SK-N-SH (cell line): Measurements from ENCODE around the gene CADM2. TPM values are rescaled to one million over a fixed set of nuclear protein-coding genes. Genes with fewer than 3 reads are reported as not detected.

Source experiments
- CTCF ChIA-PET: fragments of 300-600, 350-600 bp; formaldehyde crosslinking; extraction: SDS; loops from one replicate; lab custom pipeline; 2021; lab: Yijun Ruan, JAX
- POLR2A ChIA-PET: fragments of 350-600 bp; sonication (Branson Sonifier 250); formaldehyde crosslinking; extraction: SDS; loops from one replicate; lab custom pipeline; 2020; ENCODE audit warnings: antibody characterized with exemption, inconsistent platforms; lab: Yijun Ruan, JAX
- DNase-seq: peaks from one replicate; pipeline ENCODE4 v3.0.0; 2012
- H2AFZ ChIP-seq: fragments of 200-600 bp; sonication (generic); 2 replicates; pipeline ENCODE4 v1.8.1; 2016; ENCODE audit warnings: antibody characterized with exemption, mild to moderate bottlenecking, low read depth
- H3F3A ChIP-seq: fragments of 200-600 bp; sonication (generic); replicated peaks from 2 replicates; pipeline ENCODE3; 2016; ENCODE audit warnings: antibody characterized with exemption, mild to moderate bottlenecking; ENCODE audit not compliant: insufficient read depth
- H3K27ac ChIP-seq, 2 experiments: fragments of 200-500 bp in 1 of 2; fragments of 200-600 bp in 1 of 2; sonication (Bioruptor generic) in 1 of 2; sonication (generic), shearing (Covaris generic) in 1 of 2; 2 replicates each; pipeline versions ENCODE4 v1.5.1 to v1.6.1; 2014 to 2016; ENCODE audit warnings: low read depth in 2 of 2, inconsistent platforms in 1 of 2, low read length in 1 of 2, mild to moderate bottlenecking in 1 of 2, mixed read lengths in 1 of 2
- H3K27me3 ChIP-seq: fragments of 200-600 bp; sonication (generic), shearing (Covaris generic); 2 replicates; pipeline ENCODE4 v1.6.1; 2016; ENCODE audit warnings: mixed run types; ENCODE audit not compliant: insufficient read depth
- H3K36me3 ChIP-seq, 2 experiments: fragments of 200-500 bp in 1 of 2; fragments of 200-600 bp in 1 of 2; sonication (Bioruptor generic) in 1 of 2; sonication (generic) in 1 of 2; replicated peaks in 1 of 2; 2 replicates each; pipeline versions ENCODE3 to v1.5.1; 2014 to 2016; ENCODE audit warnings: low read length in 1 of 2, mild to moderate bottlenecking in 1 of 2; ENCODE audit not compliant: insufficient read depth in 2 of 2, control insufficient read depth in 1 of 2
- H3K4me1 ChIP-seq, 2 experiments: fragments of 200-500 bp in 1 of 2; fragments of 200-600 bp in 1 of 2; sonication (Bioruptor generic) in 1 of 2; sonication (generic), shearing (Covaris generic) in 1 of 2; 2 replicates each; pipeline versions ENCODE4 v1.5.1 to v1.6.1; 2014 to 2016; ENCODE audit warnings: low read depth in 1 of 2, low read length in 1 of 2, mixed run types in 1 of 2; ENCODE audit not compliant: insufficient read depth in 2 of 2, control insufficient read depth in 1 of 2
- H3K4me2 ChIP-seq: fragments of 200-600 bp; sonication (generic), shearing (Covaris generic); 2 replicates; pipeline ENCODE4 v1.6.1; 2017; ENCODE audit warnings: mixed run types
- H3K4me3 ChIP-seq, 2 experiments: fragments of 200-500 bp in 1 of 2; fragments of 200-600 bp in 1 of 2; sonication (Bioruptor generic) in 1 of 2; sonication (generic), shearing (Covaris generic) in 1 of 2; 2 replicates each; pipeline versions ENCODE4 v1.5.1 to v1.8.1; 2014 to 2016; ENCODE audit warnings: low read depth in 2 of 2, inconsistent platforms in 1 of 2, low read length in 1 of 2, mild to moderate bottlenecking in 1 of 2, mixed read lengths in 1 of 2, moderate library complexity in 1 of 2
- H3K79me2 ChIP-seq: fragments of 200-600 bp; sonication (generic); 2 replicates; pipeline ENCODE4 v1.8.1; 2017; ENCODE audit warnings: mild to moderate bottlenecking; ENCODE audit not compliant: insufficient read depth
- H3K9ac ChIP-seq: fragments of 200-600 bp; sonication (generic); 2 replicates; pipeline ENCODE4 v1.6.1; 2017; ENCODE audit warnings: mixed run types
- H3K9me2 ChIP-seq: fragments of 200-600 bp; sonication (generic); 2 replicates; pipeline ENCODE4 v1.6.1; 2017; ENCODE audit warnings: mixed run types
- H3K9me3 ChIP-seq: fragments of 200-600 bp; sonication (generic); 2 replicates; pipeline ENCODE4 v1.6.1; 2017; ENCODE audit warnings: mixed run types, mild to moderate bottlenecking, moderate library complexity
- H4K20me1 ChIP-seq: fragments of 200-600 bp; sonication (generic); 2 replicates; pipeline ENCODE4 v1.6.1; 2017; ENCODE audit warnings: mild to moderate bottlenecking, mixed run types; ENCODE audit not compliant: insufficient read depth
- CHD2 ChIP-seq: fragments of 150-350 bp; IDR thresholded peaks from 2 replicates; pipeline ENCODE4 v1.6.1; 2018; ENCODE audit warnings: low read length; ENCODE audit not compliant: partially characterized antibody
- ELF1 ChIP-seq: IDR thresholded peaks from 2 replicates; pipeline ENCODE4 v1.4.0; 2012
- FOSL2 ChIP-seq: IDR thresholded peaks from 2 replicates; pipeline ENCODE4 v1.4.0; 2012; ENCODE audit warnings: low read depth, mild to moderate bottlenecking, moderate library complexity, borderline replicate concordance
- FOXJ3 ChIP-seq: sonication (generic); formaldehyde crosslinking; IDR thresholded peaks from 2 replicates; pipeline ENCODE4 v1.5.1; 2020; ENCODE audit warnings: mild to moderate bottlenecking, missing genetic modification reagents
- GATA2 ChIP-seq: sonication (generic); formaldehyde crosslinking; IDR thresholded peaks from 2 replicates; pipeline ENCODE4 v1.5.0; 2020; ENCODE audit warnings: mild to moderate bottlenecking, missing genetic modification reagents
- IRF3 ChIP-seq: fragments of 150-350 bp; IDR thresholded peaks from 2 replicates; pipeline ENCODE4 v1.6.1; 2016; ENCODE audit warnings: mild to moderate bottlenecking, low read depth, low read length
- MEF2A ChIP-seq: IDR thresholded peaks from 2 replicates; pipeline ENCODE4 v1.4.0; 2012; ENCODE audit warnings: low read depth, borderline replicate concordance
- MXI1 ChIP-seq: IDR thresholded peaks from 2 replicates; pipeline ENCODE4 v1.6.1; 2012; ENCODE audit warnings: mild to moderate bottlenecking, low read depth, low read length, improper control_type of control experiment
- POLR2AphosphoS5 ChIP-seq: IDR thresholded peaks from 2 replicates; pipeline ENCODE4 v1.6.1; 2012; ENCODE audit warnings: low read depth, low read length
- RAD21 ChIP-seq: IDR thresholded peaks from 2 replicates; pipeline ENCODE4 v1.6.1; 2012; ENCODE audit warnings: mild to moderate bottlenecking, low read length
- RCOR1 ChIP-seq: fragments of 150-350 bp; IDR thresholded peaks from 2 replicates; pipeline ENCODE4 v1.6.1; 2017; ENCODE audit warnings: antibody characterized with exemption, low read length
- RFX5 ChIP-seq: IDR thresholded peaks from 2 replicates; pipeline ENCODE4 v1.6.1; 2012; ENCODE audit warnings: mild to moderate bottlenecking, improper control_type of control experiment, low read length
- RXRA ChIP-seq: IDR thresholded peaks from 2 replicates; pipeline ENCODE4 v1.4.0; 2012; ENCODE audit warnings: low read depth, mild to moderate bottlenecking, borderline replicate concordance
- SIN3A ChIP-seq: IDR thresholded peaks from 2 replicates; pipeline ENCODE4 v1.6.1; 2012; ENCODE audit warnings: low read depth, mild to moderate bottlenecking, low read length, moderate library complexity, borderline replicate concordance
- TAF1 ChIP-seq: IDR thresholded peaks from 2 replicates; pipeline ENCODE4 v1.6.1; 2012; ENCODE audit warnings: low read depth, mild to moderate bottlenecking, low read length, moderate library complexity, borderline replicate concordance
- TCF12 ChIP-seq: IDR thresholded peaks from 2 replicates; pipeline ENCODE4 v1.4.0; 2012
- USF1 ChIP-seq: IDR thresholded peaks from 2 replicates; pipeline ENCODE4 v1.4.0; 2012; ENCODE audit warnings: low read depth, borderline replicate concordance
- YY1 ChIP-seq: IDR thresholded peaks from 2 replicates; pipeline ENCODE4 v1.4.0; 2012; ENCODE audit warnings: low read depth, mild to moderate bottlenecking
- WGBS: methylation state at CpG from one replicate; pipeline ENCODE4 v1.1.6; 2017; ENCODE audit warnings: low lambda C conversion rate; 5-methylcytosine and 5-hydroxymethylcytosine counted together
- polyA plus RNA-seq, 3 experiments: library from polyadenylated mRNA; depleted of rRNA; stranded (reverse); fragments of >200 nt; gene quantifications; 2 replicates each; pipeline ENCODE4 v1.2.3, GENCODE V29; 2012
- TF ChIP-seq, protein P1 (sequence below): fragments of 200-600 bp; sonication (generic); IDR thresholded peaks from 2 replicates; pipeline ENCODE4 v1.6.1; 2017; ENCODE audit warnings: antibody characterized with exemption, mild to moderate bottlenecking, moderate library complexity
- TF ChIP-seq, protein P2 (sequence below): IDR thresholded peaks from 2 replicates; pipeline ENCODE4 v1.4.0; 2012; ENCODE audit warnings: low read depth
- TF ChIP-seq, protein P3 (sequence below): fragments of 150-350 bp; IDR thresholded peaks from 2 replicates; pipeline ENCODE4 v1.6.1; 2017; ENCODE audit warnings: antibody characterized with exemption, low read length, low read depth, borderline replicate concordance

Gene CADM2
- polyA plus RNA-seq, 1 of the 3 experiments (the other 2 are of a cell fraction) = 0.46 TPM

DNA sequence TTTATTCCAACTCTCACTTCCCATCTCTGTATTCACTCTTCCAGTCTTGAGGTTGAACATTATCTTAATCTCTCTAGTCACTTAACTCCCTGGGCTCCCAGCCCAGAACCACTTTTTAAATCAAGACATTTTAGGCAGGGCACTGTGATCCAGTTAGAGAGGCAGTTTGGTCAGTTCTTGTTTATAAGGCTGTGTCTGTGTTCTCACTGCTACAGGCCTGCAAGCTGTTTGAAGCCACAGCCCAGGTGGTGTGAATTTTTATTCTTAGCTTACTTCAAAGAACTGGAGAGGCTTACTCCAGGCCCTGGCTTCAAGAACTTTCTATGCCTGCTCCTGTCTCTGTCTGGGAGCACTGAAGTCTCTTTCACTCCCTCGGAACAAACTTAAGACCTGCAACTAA, 906.1 kb downstream of the CADM2 start (continued):
- no peak for TF ChIP-seq IRF3
- TF ChIP-seq, all 33 proteins: peak for 0

- 22% methylated on average over 3 of the region's 3 CpGs for WGBS
- ChIA-PET POLR2A (no interaction called here), CTCF (no interaction called here)
- no peaks in the 10 kb centered on the region for H3K9me3 ChIP-seq
- no peak overlapping the region for H3K4me2 ChIP-seq
- no peaks in the 10 kb centered on the region for H3F3A ChIP-seq
- H3K4me1 ChIP-seq = no peaks in the 10 kb centered on the region; a peak in 1 of 4 replicates
- H3K9ac ChIP-seq = no peak overlapping the region
- H2AFZ ChIP-seq = no peak overlapping the region
- no peaks in the 10 kb centered on the region for H3K27me3 ChIP-seq
- no peak overlapping the region for H3K27ac ChIP-seq
- H4K20me1 ChIP-seq = no peaks in the 10 kb centered on the region
- H3K4me3 ChIP-seq = no peak overlapping the region
- TF ChIP-seq, protein P1, sequence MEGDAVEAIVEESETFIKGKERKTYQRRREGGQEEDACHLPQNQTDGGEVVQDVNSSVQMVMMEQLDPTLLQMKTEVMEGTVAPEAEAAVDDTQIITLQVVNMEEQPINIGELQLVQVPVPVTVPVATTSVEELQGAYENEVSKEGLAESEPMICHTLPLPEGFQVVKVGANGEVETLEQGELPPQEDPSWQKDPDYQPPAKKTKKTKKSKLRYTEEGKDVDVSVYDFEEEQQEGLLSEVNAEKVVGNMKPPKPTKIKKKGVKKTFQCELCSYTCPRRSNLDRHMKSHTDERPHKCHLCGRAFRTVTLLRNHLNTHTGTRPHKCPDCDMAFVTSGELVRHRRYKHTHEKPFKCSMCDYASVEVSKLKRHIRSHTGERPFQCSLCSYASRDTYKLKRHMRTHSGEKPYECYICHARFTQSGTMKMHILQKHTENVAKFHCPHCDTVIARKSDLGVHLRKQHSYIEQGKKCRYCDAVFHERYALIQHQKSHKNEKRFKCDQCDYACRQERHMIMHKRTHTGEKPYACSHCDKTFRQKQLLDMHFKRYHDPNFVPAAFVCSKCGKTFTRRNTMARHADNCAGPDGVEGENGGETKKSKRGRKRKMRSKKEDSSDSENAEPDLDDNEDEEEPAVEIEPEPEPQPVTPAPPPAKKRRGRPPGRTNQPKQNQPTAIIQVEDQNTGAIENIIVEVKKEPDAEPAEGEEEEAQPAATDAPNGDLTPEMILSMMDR = no peak
- no peak for TF ChIP-seq RFX5
- no peak for TF ChIP-seq FOSL2
- no peak for TF ChIP-seq RAD21
- TF ChIP-seq FOXJ3 (CRISPR knock-in tag) = no peak
- TF ChIP-seq YY1 = no peak
- TF ChIP-seq TCF12 = no peak
- TF ChIP-seq MEF2A = no peak
- no peak for TF ChIP-seq TAF1
- no peak for TF ChIP-seq GATA2 (CRISPR knock-in tag)
- no peak for TF ChIP-seq ELF1
- no peak for TF ChIP-seq USF1
- no peak for TF ChIP-seq RCOR1
- TF ChIP-seq, all 33 proteins: peak for 0
- Histone ChIP-seq H3K79me2 (no peaks in the 10 kb centered on the region), H3K9me2 (no peaks in the 10 kb centered on the region), H3K36me3 (no peaks in the 10 kb centered on the region)
- DNase-seq = no peak
Measured at GRCh38 chr3:85867072-85867471, 908.3 kb downstream of the CADM2 start.

DNA sequence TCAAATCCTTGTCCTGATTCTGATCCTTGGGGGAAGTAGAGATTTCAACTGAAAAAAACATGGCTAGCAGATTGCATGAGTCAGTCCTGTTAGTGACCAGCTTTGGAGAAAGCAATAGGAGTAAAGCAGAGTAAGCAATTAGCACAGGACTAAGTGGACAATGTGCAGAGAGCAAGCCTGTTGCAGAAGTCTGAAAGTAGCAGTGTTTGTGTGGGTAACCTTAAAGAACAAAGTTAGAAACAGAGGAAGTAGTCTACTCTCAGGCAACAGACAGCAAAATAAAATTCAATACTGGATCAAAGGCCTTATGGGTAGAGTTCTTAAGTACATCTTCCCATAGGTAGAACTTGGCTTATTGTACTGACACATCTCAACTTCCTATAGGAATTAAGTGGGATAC, 916.8 kb downstream of the CADM2 start:
- H3K27ac ChIP-seq = no peak overlapping the region
- H3K9me3 ChIP-seq = no peaks in the 10 kb centered on the region
- ChIA-PET CTCF (no interaction called here), POLR2A (no interaction called here)
- DNase-seq = no peak
- H3F3A ChIP-seq = no peaks in the 10 kb centered on the region
- no peak overlapping the region for H3K4me2 ChIP-seq
- H2AFZ ChIP-seq = no peak overlapping the region
- H3K36me3 ChIP-seq = no peaks in the 10 kb centered on the region
- H3K4me3 ChIP-seq = no peak overlapping the region
- no peaks in the 10 kb centered on the region for H3K79me2 ChIP-seq
- H3K9ac ChIP-seq = no peak overlapping the region
- H3K9me2 ChIP-seq = no peaks in the 10 kb centered on the region
- H3K27me3 ChIP-seq = no peaks in the 10 kb centered on the region
- no peaks in the 10 kb centered on the region for H3K4me1 ChIP-seq
- H4K20me1 ChIP-seq = no peaks in the 10 kb centered on the region
- TF ChIP-seq, protein P1 = no peak
- TF ChIP-seq, protein P2, sequence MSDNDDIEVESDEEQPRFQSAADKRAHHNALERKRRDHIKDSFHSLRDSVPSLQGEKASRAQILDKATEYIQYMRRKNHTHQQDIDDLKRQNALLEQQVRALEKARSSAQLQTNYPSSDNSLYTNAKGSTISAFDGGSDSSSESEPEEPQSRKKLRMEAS = no peak
- TF ChIP-seq RAD21 (no peak), SIN3A (no peak), MXI1 (no peak), GATA2 (CRISPR knock-in tag) (no peak), CHD2 (no peak), RXRA (no peak), ELF1 (no peak), POLR2AphosphoS5 (no peak)
- TF ChIP-seq, protein P3, sequence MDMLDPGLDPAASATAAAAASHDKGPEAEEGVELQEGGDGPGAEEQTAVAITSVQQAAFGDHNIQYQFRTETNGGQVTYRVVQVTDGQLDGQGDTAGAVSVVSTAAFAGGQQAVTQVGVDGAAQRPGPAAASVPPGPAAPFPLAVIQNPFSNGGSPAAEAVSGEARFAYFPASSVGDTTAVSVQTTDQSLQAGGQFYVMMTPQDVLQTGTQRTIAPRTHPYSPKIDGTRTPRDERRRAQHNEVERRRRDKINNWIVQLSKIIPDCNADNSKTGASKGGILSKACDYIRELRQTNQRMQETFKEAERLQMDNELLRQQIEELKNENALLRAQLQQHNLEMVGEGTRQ = no peak
